ENCODE measurements around the gene DCAF6.

- TF ChIP-seq CTCF (IDR thresholded peaks at IDR 0.05) (no peak), POLR2A (IDR thresholded peaks at IDR 0.05) (no peak), POLR2AphosphoS5 (IDR thresholded peaks at IDR 0.05) (no peak), EP300 (IDR thresholded peaks at IDR 0.05) (no peak)
Measured at GRCh38 chr1:167926486-167926997, 9.9 kb upstream of the DCAF6 start.
